Lower leg skin (tissue), 3 donors: ENCODE data around the gene IFNK.
A peak's percentile ranks its signal among the peaks of the same experiment; 100 is the strongest.

Source experiments
- CTCF ChIP-seq, 3 donors: fragments of 450-650 bp; IDR thresholded peaks; one replicate each; pipeline ENCODE4 v1.5.1; 2016; ENCODE audit warnings: antibody characterized with exemption in 3 of 3, mild to moderate bottlenecking in 3 of 3, moderate library complexity in 2 of 3
- POLR2A ChIP-seq, 2 donors: fragments of 450-650 bp; IDR thresholded peaks; one replicate each; pipeline ENCODE4 v1.6.1; 2016 to 2017; ENCODE audit warnings: antibody characterized with exemption in 2 of 2, mild to moderate bottlenecking in 1 of 2, moderate library complexity in 1 of 2

- TF ChIP-seq POLR2A (IDR thresholded peaks at IDR 0.05) = no peak
- TF ChIP-seq CTCF (IDR thresholded peaks at IDR 0.05) = peak in 2 of 3 donors; percentile 6 to 37
Measured at GRCh38 chr9:27529316-27530278, 5.5 kb downstream of the IFNK start, which contains the start of gene MOB3B.
